Measurements from ENCODE around the gene SORCS3.
A peak's percentile ranks its signal among the peaks of the same experiment; 100 is the strongest.

DNA sequence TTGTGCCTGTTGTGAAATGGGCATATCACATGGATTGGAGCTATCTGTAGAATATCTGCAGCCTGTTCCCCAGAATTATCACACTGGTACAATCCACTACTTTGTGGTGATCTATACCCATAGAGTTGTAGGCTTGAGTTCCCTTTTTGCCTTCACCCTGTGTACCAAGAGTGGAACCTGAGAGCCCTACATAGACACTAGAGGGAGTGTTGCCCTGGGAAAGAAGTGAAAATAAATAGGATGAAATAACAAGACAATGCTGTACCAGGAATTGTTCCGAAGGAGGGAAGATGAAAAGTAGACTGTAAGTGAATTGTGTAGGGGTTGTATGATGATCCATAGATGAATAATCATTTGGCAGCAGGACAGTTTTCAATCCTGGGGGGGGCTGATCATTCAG lies 9.0 kb downstream of the SORCS3 start:
- no peak for TF ChIP-seq YY1 (IDR thresholded peaks at IDR 0.05; ENCODE audit: extremely low read depth, insufficient replicate concordance, low read depth, low read length)
- TF ChIP-seq POLR2A (IDR thresholded peaks at IDR 0.05; ENCODE audit: borderline replicate concordance, extremely low read depth, insufficient read depth, insufficient read length) = no peak
- no peak for TF ChIP-seq EZH2 (IDR thresholded peaks at IDR 0.05)
- TF ChIP-seq, protein P1, sequence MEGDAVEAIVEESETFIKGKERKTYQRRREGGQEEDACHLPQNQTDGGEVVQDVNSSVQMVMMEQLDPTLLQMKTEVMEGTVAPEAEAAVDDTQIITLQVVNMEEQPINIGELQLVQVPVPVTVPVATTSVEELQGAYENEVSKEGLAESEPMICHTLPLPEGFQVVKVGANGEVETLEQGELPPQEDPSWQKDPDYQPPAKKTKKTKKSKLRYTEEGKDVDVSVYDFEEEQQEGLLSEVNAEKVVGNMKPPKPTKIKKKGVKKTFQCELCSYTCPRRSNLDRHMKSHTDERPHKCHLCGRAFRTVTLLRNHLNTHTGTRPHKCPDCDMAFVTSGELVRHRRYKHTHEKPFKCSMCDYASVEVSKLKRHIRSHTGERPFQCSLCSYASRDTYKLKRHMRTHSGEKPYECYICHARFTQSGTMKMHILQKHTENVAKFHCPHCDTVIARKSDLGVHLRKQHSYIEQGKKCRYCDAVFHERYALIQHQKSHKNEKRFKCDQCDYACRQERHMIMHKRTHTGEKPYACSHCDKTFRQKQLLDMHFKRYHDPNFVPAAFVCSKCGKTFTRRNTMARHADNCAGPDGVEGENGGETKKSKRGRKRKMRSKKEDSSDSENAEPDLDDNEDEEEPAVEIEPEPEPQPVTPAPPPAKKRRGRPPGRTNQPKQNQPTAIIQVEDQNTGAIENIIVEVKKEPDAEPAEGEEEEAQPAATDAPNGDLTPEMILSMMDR (IDR thresholded peaks at IDR 0.05 in 2 of 3, conservative IDR thresholded peaks at IDR 0.05 in 1 of 3; ENCODE audit: borderline replicate concordance in 1 of 3, insufficient read depth in 1 of 3, low read depth in 2 of 3, low read length in 2 of 3) = peak; percentile 38 to 58 (median 50); a peak in 5 of 6 replicates
- TF ChIP-seq, protein P2, sequence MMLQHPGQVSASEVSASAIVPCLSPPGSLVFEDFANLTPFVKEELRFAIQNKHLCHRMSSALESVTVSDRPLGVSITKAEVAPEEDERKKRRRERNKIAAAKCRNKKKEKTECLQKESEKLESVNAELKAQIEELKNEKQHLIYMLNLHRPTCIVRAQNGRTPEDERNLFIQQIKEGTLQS (IDR thresholded peaks at IDR 0.05) = no peak
- TF ChIP-seq, protein P3, sequence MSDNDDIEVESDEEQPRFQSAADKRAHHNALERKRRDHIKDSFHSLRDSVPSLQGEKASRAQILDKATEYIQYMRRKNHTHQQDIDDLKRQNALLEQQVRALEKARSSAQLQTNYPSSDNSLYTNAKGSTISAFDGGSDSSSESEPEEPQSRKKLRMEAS (IDR thresholded peaks at IDR 0.05) = no peak
- TF ChIP-seq JUND (IDR thresholded peaks at IDR 0.05) = no peak
- TF ChIP-seq FOSL1 (IDR thresholded peaks at IDR 0.05; ENCODE audit: low read depth) = no peak
- TF ChIP-seq POLR2AphosphoS5 (IDR thresholded peaks at IDR 0.05; ENCODE audit: low read depth, low read length) = no peak
